Osteocyte (in vitro differentiated cells): ENCODE data around the gene FCMR. TPM values are rescaled to one million over a fixed set of nuclear protein-coding genes. Genes with fewer than 3 reads are reported as not detected.

ENCODE experiments used
- DNase-seq: peaks from one replicate; pipeline ENCODE4 v3.0.0; 2021; ENCODE audit warnings: mixed read lengths; ENCODE audit not compliant: unreplicated experiment; ENCODE audit errors: extremely low spot score
- H3K27ac Mint-ChIP-seq: one replicate; pipeline ENCODE4 v1.8.0; 2021; ENCODE audit warnings: mild to moderate bottlenecking, mixed read lengths; ENCODE audit not compliant: unreplicated experiment
- H3K27me3 Mint-ChIP-seq: one replicate; pipeline ENCODE4 v1.8.0; 2021; ENCODE audit warnings: mixed read lengths; ENCODE audit not compliant: unreplicated experiment
- H3K36me3 Mint-ChIP-seq: one replicate; pipeline ENCODE4 v1.8.0; 2021; ENCODE audit warnings: mixed read lengths; ENCODE audit not compliant: unreplicated experiment
- H3K4me1 Mint-ChIP-seq: one replicate; pipeline ENCODE4 v1.8.0; 2021; ENCODE audit warnings: mixed read lengths; ENCODE audit not compliant: unreplicated experiment
- H3K4me3 Mint-ChIP-seq: one replicate; pipeline ENCODE4 v1.8.0; 2021; ENCODE audit warnings: mild to moderate bottlenecking, moderate library complexity, mixed read lengths; ENCODE audit not compliant: unreplicated experiment
- H3K9me3 Mint-ChIP-seq: one replicate; pipeline ENCODE4 v1.8.0; 2021; ENCODE audit warnings: mixed read lengths; ENCODE audit not compliant: unreplicated experiment
- CTCF ChIP-seq: fragments of 200-600 bp; sonication (generic); IDR thresholded peaks from 2 replicates; pipeline ENCODE4 v1.5.0; 2021; ENCODE audit warnings: antibody characterized with exemption, mild to moderate bottlenecking, moderate library complexity
- total RNA-seq: library from RNA; stranded (reverse); gene quantifications from 2 replicates; pipeline ENCODE4 v1.2.1, GENCODE V29; 2021

The FCMR gene
- total RNA-seq, 1 donor from 2014 or later = not detected

DNA sequence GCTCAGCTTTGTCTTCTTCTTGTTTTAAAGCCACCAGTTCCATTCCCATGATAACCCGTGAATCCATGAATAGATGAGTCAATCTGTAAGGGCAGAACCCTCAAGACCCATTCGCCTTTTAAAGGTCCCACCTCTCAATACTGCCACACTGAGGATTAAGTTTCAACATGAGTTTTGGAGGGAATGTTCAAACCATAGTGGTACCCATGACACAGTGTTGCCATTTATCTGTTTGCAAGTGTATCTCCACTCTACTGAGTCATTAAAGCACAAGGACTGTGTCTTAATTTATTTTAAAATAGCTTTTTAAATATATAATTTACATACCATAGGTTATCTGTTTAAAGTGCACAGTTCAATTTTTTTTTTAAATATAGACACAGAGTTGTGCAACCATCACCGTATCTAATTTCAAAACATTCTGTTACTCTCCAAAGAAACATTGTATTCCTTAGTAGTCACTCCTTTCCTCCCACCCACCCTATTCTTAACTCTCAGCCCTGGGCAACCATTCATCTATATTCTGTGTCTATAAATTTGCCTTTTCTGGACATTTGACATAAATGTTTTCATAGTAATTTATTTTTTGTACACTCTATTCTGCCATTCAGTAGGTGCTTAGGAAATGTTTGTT is 29.3 kb downstream of the FCMR start:
- Mint-ChIP-seq H3K9me3 (no peaks in the 10 kb centered on the region), H3K27me3 (peaks cover 21% of the 10 kb centered on the region), H3K4me3 (no peak overlapping the region), H3K36me3 (no peaks in the 10 kb centered on the region), H3K4me1 (no peaks in the 10 kb centered on the region), H3K27ac (no peak overlapping the region)
- TF ChIP-seq CTCF = no peak
- no peak for DNase-seq

GRCh38 chr1:206891412-206891811 is 30.3 kb downstream of the FCMR start:
- no peak overlapping the region for H3K4me3 Mint-ChIP-seq
- no peak for DNase-seq
- H3K27ac Mint-ChIP-seq = no peak overlapping the region
- no peak for TF ChIP-seq CTCF
- no peaks in the 10 kb centered on the region for H3K9me3 Mint-ChIP-seq
- H3K4me1 Mint-ChIP-seq = no peaks in the 10 kb centered on the region
- H3K27me3 Mint-ChIP-seq = peaks cover 24% of the 10 kb centered on the region
- no peaks in the 10 kb centered on the region for H3K36me3 Mint-ChIP-seq

- Mint-ChIP-seq H3K27ac (no peak overlapping the region), H3K4me3 (no peak overlapping the region), H3K9me3 (no peaks in the 10 kb centered on the region), H3K27me3 (peaks cover 32% of the 10 kb centered on the region), H3K4me1 (no peaks in the 10 kb centered on the region), H3K36me3 (no peaks in the 10 kb centered on the region)
- no peak for TF ChIP-seq CTCF
- DNase-seq = no peak
Observed at GRCh38 chr1:206890125-206891060, 31.3 kb downstream of the FCMR start.

DNA sequence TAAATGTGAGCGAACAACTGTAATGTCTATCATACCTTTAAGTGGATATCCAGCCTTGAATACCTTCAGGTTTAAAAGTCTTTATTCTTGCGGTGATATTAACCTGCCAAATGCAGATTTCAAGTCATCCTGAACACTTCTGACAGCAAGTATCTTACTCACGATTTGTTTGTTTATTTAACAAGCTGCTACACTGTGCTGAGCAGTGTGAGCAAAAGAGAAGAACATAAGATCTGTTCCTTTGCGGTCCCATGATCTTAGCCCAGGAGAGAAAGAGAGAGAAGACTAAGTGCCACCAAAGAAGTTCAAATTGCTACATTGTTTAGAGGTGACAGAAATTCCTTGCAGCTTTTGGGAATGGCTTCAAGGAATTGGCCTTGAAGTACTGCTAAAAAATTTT is 34.0 kb downstream of the FCMR start:
- H3K4me1 Mint-ChIP-seq = no peaks in the 10 kb centered on the region

More for the DNA sequence above, 34.0 kb downstream of the FCMR start:
- no peak for TF ChIP-seq CTCF
- no peak for DNase-seq
- no peaks in the 10 kb centered on the region for H3K9me3 Mint-ChIP-seq
- H3K36me3 Mint-ChIP-seq = no peaks in the 10 kb centered on the region
- H3K4me3 Mint-ChIP-seq = no peak overlapping the region
- peaks cover 39% of the 10 kb centered on the region for H3K27me3 Mint-ChIP-seq
- no peak overlapping the region for H3K27ac Mint-ChIP-seq
